ENCODE data around the gene NCAPG2. TPM values are rescaled to one million over a fixed set of nuclear protein-coding genes. Genes with fewer than 3 reads are reported as not detected.

NCAPG2 gene
- total RNA-seq, 1 donor from 2014 or later = 3.2 TPM

- Histone ChIP-seq H3K27me3 (ENCODE audit: control insufficient read depth, insufficient read depth, low read length) (no peaks in the 10 kb centered on the region), H3K36me3 (ENCODE audit: control insufficient read depth, insufficient read depth, low read length) (peaks cover 3% of the 10 kb centered on the region), H3K4me3 (ENCODE audit: low read depth, low read length) (no peak overlapping the region)
- no peak for FAIRE-seq
- DNase-seq (ENCODE audit: low read depth) = no peak
- no peak for TF ChIP-seq CTCF (IDR thresholded peaks at IDR 0.05; ENCODE audit: insufficient read depth, low read length, severe bottlenecking)
Measured at GRCh38 chr7:158684329-158684728, 20.3 kb downstream of the NCAPG2 start.

- FAIRE-seq = no peak
- Histone ChIP-seq H3K27me3 (ENCODE audit: control insufficient read depth, insufficient read depth, low read length) (no peaks in the 10 kb centered on the region), H3K36me3 (ENCODE audit: control insufficient read depth, insufficient read depth, low read length) (peaks cover 3% of the 10 kb centered on the region), H3K4me3 (ENCODE audit: low read depth, low read length) (no peak overlapping the region)
- no peak for TF ChIP-seq CTCF (IDR thresholded peaks at IDR 0.05; ENCODE audit: insufficient read depth, low read length, severe bottlenecking)
- no peak for DNase-seq (ENCODE audit: low read depth)
Measured at GRCh38 chr7:158683541-158683940, 21.1 kb downstream of the NCAPG2 start.

- no peaks in the 10 kb centered on the region for H3K27me3 ChIP-seq (ENCODE audit: control insufficient read depth, insufficient read depth, low read length)
- DNase-seq (ENCODE audit: low read depth) = no peak
- H3K36me3 ChIP-seq (ENCODE audit: control insufficient read depth, insufficient read depth, low read length) = peaks cover 3% of the 10 kb centered on the region
- no peak for TF ChIP-seq CTCF (IDR thresholded peaks at IDR 0.05; ENCODE audit: insufficient read depth, low read length, severe bottlenecking)
- H3K4me3 ChIP-seq (ENCODE audit: low read depth, low read length) = no peak overlapping the region
- no peak for FAIRE-seq
Measured at GRCh38 chr7:158682456-158682855, 22.1 kb downstream of the NCAPG2 start.

- H3K27me3 ChIP-seq (ENCODE audit: control insufficient read depth, insufficient read depth, low read length) = no peaks in the 10 kb centered on the region
- H3K36me3 ChIP-seq (ENCODE audit: control insufficient read depth, insufficient read depth, low read length) = peaks cover 3% of the 10 kb centered on the region
- FAIRE-seq (no peak), DNase-seq (ENCODE audit: low read depth) (no peak)
- H3K4me3 ChIP-seq (ENCODE audit: low read depth, low read length) = no peak overlapping the region
- no peak for TF ChIP-seq CTCF (IDR thresholded peaks at IDR 0.05; ENCODE audit: insufficient read depth, low read length, severe bottlenecking)
Measured at GRCh38 chr7:158680754-158681153, 23.9 kb downstream of the NCAPG2 start.

GRCh38 chr7:158676906-158677305 is 27.7 kb downstream of the NCAPG2 start:
- FAIRE-seq (no peak), DNase-seq (ENCODE audit: low read depth) (no peak)
- no peak for TF ChIP-seq CTCF (IDR thresholded peaks at IDR 0.05; ENCODE audit: insufficient read depth, low read length, severe bottlenecking)
- H3K36me3 ChIP-seq (ENCODE audit: control insufficient read depth, insufficient read depth, low read length) = peaks cover 4% of the 10 kb centered on the region
- H3K4me3 ChIP-seq (ENCODE audit: low read depth, low read length) = no peak overlapping the region
- H3K27me3 ChIP-seq (ENCODE audit: control insufficient read depth, insufficient read depth, low read length) = no peaks in the 10 kb centered on the region

GRCh38 chr7:158676171-158676840 is 28.3 kb downstream of the NCAPG2 start:
- TF ChIP-seq CTCF (IDR thresholded peaks at IDR 0.05; ENCODE audit: insufficient read depth, low read length, severe bottlenecking) = no peak
- Histone ChIP-seq H3K36me3 (ENCODE audit: control insufficient read depth, insufficient read depth, low read length) (peaks cover 4% of the 10 kb centered on the region), H3K4me3 (ENCODE audit: low read depth, low read length) (no peak overlapping the region), H3K27me3 (ENCODE audit: control insufficient read depth, insufficient read depth, low read length) (no peaks in the 10 kb centered on the region)
- DNase-seq (ENCODE audit: low read depth) (peak; percentile 7), FAIRE-seq (no peak)

All from bronchial epithelial cell (primary cell).